KMS-11 (cell line): ENCODE results near the gene DUOXA1.
A peak's percentile ranks its signal among the peaks of the same experiment; 100 is the strongest.

ENCODE experiments used
- H2AFZ ChIP-seq: fragments of 200-600 bp; sonication (generic); 2 replicates; pipeline ENCODE4 v1.6.1; 2016; ENCODE audit warnings: antibody characterized with exemption, mixed run types, low read depth
- H3K27ac ChIP-seq: fragments of 200-600 bp; sonication (generic); 2 replicates; pipeline ENCODE4 v1.6.1; 2016; ENCODE audit warnings: mild to moderate bottlenecking, mixed run types
- H3K27me3 ChIP-seq: fragments of 200-600 bp; sonication (generic); 2 replicates; pipeline ENCODE4 v1.6.1; 2017; ENCODE audit warnings: mild to moderate bottlenecking, low read depth, mixed run types, moderate library complexity; ENCODE audit not compliant: insufficient read depth
- H3K36me3 ChIP-seq: fragments of 200-600 bp; sonication (generic); 2 replicates; pipeline ENCODE4 v1.6.1; 2017; ENCODE audit warnings: mild to moderate bottlenecking, mixed run types; ENCODE audit not compliant: insufficient read depth
- H3K4me1 ChIP-seq: fragments of 200-600 bp; sonication (generic); 2 replicates; pipeline ENCODE4 v1.6.1; 2016; ENCODE audit warnings: mild to moderate bottlenecking, low read depth, mixed run types; ENCODE audit not compliant: poor library complexity, severe bottlenecking
- H3K4me2 ChIP-seq: fragments of 200-600 bp; sonication (generic); 2 replicates; pipeline ENCODE4 v1.7.0; 2016; ENCODE audit warnings: mild to moderate bottlenecking, mixed run types
- H3K4me3 ChIP-seq: fragments of 200-600 bp; sonication (generic); IDR thresholded peaks from 2 replicates; pipeline ENCODE4 v1.6.1; 2017; ENCODE audit warnings: low read depth, low read length, mixed read lengths; ENCODE audit not compliant: insufficient read depth
- H3K79me2 ChIP-seq: fragments of 200-600 bp; sonication (generic); 2 replicates; pipeline ENCODE4 v1.6.1; 2016; ENCODE audit warnings: low read depth, mixed run types; ENCODE audit not compliant: insufficient read depth
- H3K9ac ChIP-seq: fragments of 200-600 bp; sonication (generic); 2 replicates; pipeline ENCODE4 v1.6.1; 2016; ENCODE audit warnings: mild to moderate bottlenecking, mixed run types
- H4K20me1 ChIP-seq: fragments of 200-600 bp; sonication (generic); 2 replicates; pipeline ENCODE4 v1.6.1; 2016; ENCODE audit warnings: mild to moderate bottlenecking, mixed run types; ENCODE audit not compliant: insufficient read depth
- CTCF ChIP-seq: fragments of 200-600 bp; sonication (generic); conservative IDR thresholded peaks from 2 replicates; pipeline ENCODE4 v1.6.1; 2017; ENCODE audit warnings: low read depth, mild to moderate bottlenecking, antibody characterized with exemption, low read length, moderate library complexity, mixed read lengths

The DUOXA1 gene

GRCh38 chr15:45162771-45163507 is 33.3 kb upstream of the DUOXA1 start:
- H3K79me2 ChIP-seq: no peaks in the 10 kb centered on the region
- no peak overlapping the region for H3K27ac ChIP-seq
- H3K4me1 ChIP-seq: peaks cover 13% of the 10 kb centered on the region
- TF ChIP-seq CTCF: peak; percentile 73
- no peaks in the 10 kb centered on the region for H3K27me3 ChIP-seq
- H2AFZ ChIP-seq: no peak overlapping the region; the same call in 1 of the 2 replicates
- no peak overlapping the region for H3K4me3 ChIP-seq
- H3K9ac ChIP-seq: no peak overlapping the region
- H3K36me3 ChIP-seq: no peaks in the 10 kb centered on the region
- H3K4me2 ChIP-seq: no peak overlapping the region
- no peaks in the 10 kb centered on the region for H4K20me1 ChIP-seq

- H3K4me1 ChIP-seq: peaks cover 13% of the 10 kb centered on the region
Measured at GRCh38 chr15:45161666-45162065, 32.0 kb upstream of the DUOXA1 start.

GRCh38 chr15:45157974-45158373 is 28.3 kb upstream of the DUOXA1 start:
- H3K4me2 ChIP-seq: no peak overlapping the region

More at GRCh38 chr15:45161666-45162065, 32.0 kb upstream of the DUOXA1 start:
- Histone ChIP-seq H3K79me2 (no peaks in the 10 kb centered on the region), H4K20me1 (no peaks in the 10 kb centered on the region), H3K4me2 (no peak overlapping the region), H3K27ac (no peak overlapping the region), H3K36me3 (no peaks in the 10 kb centered on the region), H2AFZ (no peak overlapping the region), H3K27me3 (no peaks in the 10 kb centered on the region), H3K4me3 (no peak overlapping the region), H3K9ac (no peak overlapping the region)
- no peak for TF ChIP-seq CTCF

GRCh38 chr15:45156744-45157455 is 27.2 kb upstream of the DUOXA1 start:
- Histone ChIP-seq H3K4me3 (no peak overlapping the region), H3K27me3 (no peaks in the 10 kb centered on the region), H3K4me1 (no peaks in the 10 kb centered on the region), H3K27ac (no peak overlapping the region), H4K20me1 (no peaks in the 10 kb centered on the region), H3K9ac (no peak overlapping the region), H3K79me2 (no peaks in the 10 kb centered on the region), H3K36me3 (no peaks in the 10 kb centered on the region), H3K4me2 (no peak overlapping the region), H2AFZ (no peak overlapping the region)
- no peak for TF ChIP-seq CTCF

More at GRCh38 chr15:45157974-45158373, 28.3 kb upstream of the DUOXA1 start:
- no peak overlapping the region for H2AFZ ChIP-seq
- no peak overlapping the region for H3K27ac ChIP-seq
- TF ChIP-seq CTCF: no peak
- no peaks in the 10 kb centered on the region for H3K36me3 ChIP-seq
- H3K9ac ChIP-seq: no peak overlapping the region
- H3K4me3 ChIP-seq: no peak overlapping the region
- no peaks in the 10 kb centered on the region for H4K20me1 ChIP-seq
- peaks cover 6% of the 10 kb centered on the region for H3K4me1 ChIP-seq
- no peaks in the 10 kb centered on the region for H3K79me2 ChIP-seq
- H3K27me3 ChIP-seq: no peaks in the 10 kb centered on the region
